ENCODE measurements around the gene ZNF324B. TPM values are rescaled to one million over a fixed set of nuclear protein-coding genes. Genes with fewer than 3 reads are reported as not detected.
A peak's percentile ranks its signal among the peaks of the same experiment; 100 is the strongest.

ZNF324B gene
- total and polyA plus RNA-seq, 2 donors (not counting 1 experiment from before 2014, with no cell fraction given), result 5.6 to 17.4 TPM

- Histone ChIP-seq H3K9ac (ENCODE audit: low read length) (no peak overlapping the region), H3K36me3 (replicated peaks in 1 of 2; ENCODE audit: control extremely low read depth in 1 of 2, control insufficient read depth in 1 of 2, extremely low read depth in 1 of 2, insufficient read depth in 2 of 2, low read length in 1 of 2) (peaks cover 4 to 14% of the 10 kb centered on the region in 2 experiments), H3K9me3 (ENCODE audit: control extremely low read depth in 1 of 3, control insufficient read depth in 2 of 3, insufficient read depth in 1 of 3, low read length in 2 of 3) (no peaks in the 10 kb centered on the region), H2AFZ (ENCODE audit: insufficient read depth, low read depth, low read length, poor library complexity, severe bottlenecking) (no peak overlapping the region), H3K79me2 (ENCODE audit: control insufficient read depth, insufficient read depth, low read length) (peaks cover 24% of the 10 kb centered on the region), H3K27me3 (replicated peaks in 1 of 4; ENCODE audit: control extremely low read depth in 1 of 4, control insufficient read depth in 3 of 4, insufficient read depth in 4 of 4, low read length in 3 of 4) (no peaks in the 10 kb centered on the region), H3K27ac (ENCODE audit: low read length in 2 of 2) (no peak overlapping the region), H3K4me2 (replicated peaks; ENCODE audit: low read depth, low read length, poor library complexity, severe bottlenecking) (no peak overlapping the region), H3K4me1 (ENCODE audit: control insufficient read depth in 2 of 2, insufficient read depth in 2 of 2, low read length in 2 of 2) (peaks cover 14 to 28% of the 10 kb centered on the region in 2 donors), H4K20me1 (ENCODE audit: control insufficient read depth, insufficient read depth, low read length, poor library complexity, severe bottlenecking) (peaks cover 4% of the 10 kb centered on the region), H3K4me3 (ENCODE audit: control extremely low read depth in 1 of 5, extremely low read depth in 1 of 5, insufficient read depth in 1 of 5, low read depth in 2 of 5, low read length in 4 of 5) (no peak overlapping the region)
- H3K27me3 Mint-ChIP-seq, result no peaks in the 10 kb centered on the region
- H3K4me3 Mint-ChIP-seq, result no peak overlapping the region
- peaks cover 33% of the 10 kb centered on the region for H3K4me1 Mint-ChIP-seq
- ATAC-seq (ENCODE audit: low read depth), result no peak
- ChIA-PET POLR2A (no interaction called here), CTCF (no interaction called here)
- H3K27ac Mint-ChIP-seq, result no peak overlapping the region
- no peak for DNase-seq
- no peaks in the 10 kb centered on the region for H3K9me3 Mint-ChIP-seq (ENCODE audit: insufficient read depth)
- 98% methylated on average over 39 of the region's 39 CpGs for WGBS (ENCODE audit: insufficient coverage)
- no peak for TF ChIP-seq CTCF (IDR thresholded peaks at IDR 0.05)
- TF ChIP-seq EZH2 (IDR thresholded peaks at IDR 0.05; ENCODE audit: borderline replicate concordance, insufficient read depth, low read depth, low read length, poor library complexity, severe bottlenecking), result no peak
- intact Hi-C loops (cut with micrococcal nuclease), result no loop called here
These were observed 20.3 kb downstream of the ZNF324B start for GRCh38 chr19:58471736-58472135.

DNA sequence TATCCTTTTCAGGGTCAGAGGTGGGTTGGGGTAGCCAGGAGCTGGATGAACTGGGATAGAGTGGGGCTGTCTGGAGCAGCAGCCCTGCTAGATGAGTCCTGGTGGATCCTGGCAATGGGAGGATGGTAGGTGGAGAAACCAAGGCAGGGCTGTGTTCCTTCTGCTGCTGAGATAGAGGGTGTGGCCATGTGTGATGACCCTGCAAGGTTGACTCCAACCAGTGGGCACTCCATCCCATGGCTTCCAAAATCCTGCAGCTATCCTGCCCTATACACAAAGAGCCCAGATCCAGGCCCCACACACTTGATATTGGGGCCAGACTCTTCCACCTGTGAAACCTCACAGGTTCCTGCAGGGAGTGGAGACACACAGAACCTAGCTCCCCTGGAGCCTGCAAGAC, 22.4 kb downstream of the ZNF324B start:
- Mint-ChIP-seq H3K4me1 (peaks cover 23% of the 10 kb centered on the region), H3K4me3 (peak overlapping the region; percentile 98), H3K9me3 (ENCODE audit: insufficient read depth) (no peaks in the 10 kb centered on the region), H3K27ac (no peak overlapping the region), H3K27me3 (no peaks in the 10 kb centered on the region)
- H3K27me3 ChIP-seq (replicated peaks in 1 of 4; ENCODE audit: control extremely low read depth in 1 of 4, control insufficient read depth in 3 of 4, insufficient read depth in 4 of 4, low read length in 3 of 4), result no peaks in the 10 kb centered on the region
- peaks cover 4 to 14% of the 10 kb centered on the region in 2 experiments for H3K36me3 ChIP-seq (replicated peaks in 1 of 2; ENCODE audit: control extremely low read depth in 1 of 2, control insufficient read depth in 1 of 2, extremely low read depth in 1 of 2, insufficient read depth in 2 of 2, low read length in 1 of 2)
- peaks cover 7% of the 10 kb centered on the region for H3K79me2 ChIP-seq (ENCODE audit: control insufficient read depth, insufficient read depth, low read length)
- CTCF ChIA-PET, result interaction anchor here (1.4 kb wide), 1 partner anchor 108 kb away, joined by 3 read pairs; no protein-coding TSS in a partner anchor
- DNase-seq (no peak), ATAC-seq (ENCODE audit: low read depth) (no peak)
- H3K4me3 ChIP-seq (ENCODE audit: control extremely low read depth in 1 of 5, extremely low read depth in 1 of 5, insufficient read depth in 1 of 5, low read depth in 2 of 5, low read length in 4 of 5), result no peak overlapping the region
- H4K20me1 ChIP-seq (ENCODE audit: control insufficient read depth, insufficient read depth, low read length, poor library complexity, severe bottlenecking), result no peaks in the 10 kb centered on the region
- no peaks in the 10 kb centered on the region for H3K9me3 ChIP-seq (ENCODE audit: control extremely low read depth in 1 of 3, control insufficient read depth in 2 of 3, insufficient read depth in 1 of 3, low read length in 2 of 3)
- H2AFZ ChIP-seq (ENCODE audit: insufficient read depth, low read depth, low read length, poor library complexity, severe bottlenecking), result no peak overlapping the region
- no peak for TF ChIP-seq EZH2 (IDR thresholded peaks at IDR 0.05; ENCODE audit: borderline replicate concordance, insufficient read depth, low read depth, low read length, poor library complexity, severe bottlenecking)
- no peak overlapping the region for H3K9ac ChIP-seq (ENCODE audit: low read length)
- H3K27ac ChIP-seq (ENCODE audit: low read length in 2 of 2), result no peak overlapping the region
- intact Hi-C loops (cut with micrococcal nuclease), result no loop called here
- no peak overlapping the region for H3K4me2 ChIP-seq (replicated peaks; ENCODE audit: low read depth, low read length, poor library complexity, severe bottlenecking)
- POLR2A ChIA-PET, result no interaction called here
- H3K4me1 ChIP-seq (ENCODE audit: control insufficient read depth in 2 of 2, insufficient read depth in 2 of 2, low read length in 2 of 2), result peaks cover 14 to 18% of the 10 kb centered on the region in 2 donors

Data from B cell (primary cell).